Chondrocyte (in vitro differentiated cells): ENCODE data around the gene SLC25A41. TPM values are rescaled to one million over a fixed set of nuclear protein-coding genes. Genes with fewer than 3 reads are reported as not detected.

Source experiments
- DNase-seq: peaks from one replicate; pipeline ENCODE4 v3.0.0; 2021; ENCODE audit warnings: mixed read lengths, low spot score
- H3K27ac Mint-ChIP-seq: one replicate; pipeline ENCODE4 v1.8.0; 2021; ENCODE audit warnings: mild to moderate bottlenecking, moderate library complexity, mixed read lengths; ENCODE audit not compliant: unreplicated experiment
- H3K27me3 Mint-ChIP-seq: 2 replicates; pipeline ENCODE4 v1.8.0; 2021; ENCODE audit warnings: low read depth, mixed read lengths
- H3K36me3 Mint-ChIP-seq: 2 replicates; pipeline ENCODE4 v1.8.0; 2021; ENCODE audit warnings: low read depth, mixed read lengths
- H3K4me1 Mint-ChIP-seq: 2 replicates; pipeline ENCODE4 v1.8.0; 2021; ENCODE audit warnings: low read depth, mild to moderate bottlenecking, mixed read lengths
- H3K4me3 Mint-ChIP-seq: one replicate; pipeline ENCODE4 v1.8.0; 2021; ENCODE audit warnings: mild to moderate bottlenecking, moderate library complexity, mixed read lengths; ENCODE audit not compliant: unreplicated experiment
- H3K9me3 Mint-ChIP-seq: 2 replicates; pipeline ENCODE4 v1.8.0; 2021; ENCODE audit warnings: low read depth, mixed read lengths
- total RNA-seq: library from RNA; stranded (reverse); gene quantifications from 3 replicates; pipeline ENCODE4 v1.2.1, GENCODE V29; 2021
- TF ChIP-seq, protein P1 (sequence below): fragments of 200-600 bp; sonication (generic); IDR thresholded peaks from 2 replicates; pipeline ENCODE4 v1.5.0; 2021; ENCODE audit warnings: antibody characterized with exemption, mild to moderate bottlenecking, moderate library complexity

SLC25A41 gene
- total RNA-seq, 1 donor from 2014 or later = 0.20 TPM

- peaks cover 2% of the 10 kb centered on the region for H3K27me3 Mint-ChIP-seq
- H3K27ac Mint-ChIP-seq = no peak overlapping the region
- H3K36me3 Mint-ChIP-seq = peaks cover 2% of the 10 kb centered on the region
- no peak overlapping the region for H3K4me3 Mint-ChIP-seq
- TF ChIP-seq, protein P1, sequence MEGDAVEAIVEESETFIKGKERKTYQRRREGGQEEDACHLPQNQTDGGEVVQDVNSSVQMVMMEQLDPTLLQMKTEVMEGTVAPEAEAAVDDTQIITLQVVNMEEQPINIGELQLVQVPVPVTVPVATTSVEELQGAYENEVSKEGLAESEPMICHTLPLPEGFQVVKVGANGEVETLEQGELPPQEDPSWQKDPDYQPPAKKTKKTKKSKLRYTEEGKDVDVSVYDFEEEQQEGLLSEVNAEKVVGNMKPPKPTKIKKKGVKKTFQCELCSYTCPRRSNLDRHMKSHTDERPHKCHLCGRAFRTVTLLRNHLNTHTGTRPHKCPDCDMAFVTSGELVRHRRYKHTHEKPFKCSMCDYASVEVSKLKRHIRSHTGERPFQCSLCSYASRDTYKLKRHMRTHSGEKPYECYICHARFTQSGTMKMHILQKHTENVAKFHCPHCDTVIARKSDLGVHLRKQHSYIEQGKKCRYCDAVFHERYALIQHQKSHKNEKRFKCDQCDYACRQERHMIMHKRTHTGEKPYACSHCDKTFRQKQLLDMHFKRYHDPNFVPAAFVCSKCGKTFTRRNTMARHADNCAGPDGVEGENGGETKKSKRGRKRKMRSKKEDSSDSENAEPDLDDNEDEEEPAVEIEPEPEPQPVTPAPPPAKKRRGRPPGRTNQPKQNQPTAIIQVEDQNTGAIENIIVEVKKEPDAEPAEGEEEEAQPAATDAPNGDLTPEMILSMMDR = no peak
- H3K4me1 Mint-ChIP-seq = peaks cover 21% of the 10 kb centered on the region
- no peak for DNase-seq
- no peaks in the 10 kb centered on the region for H3K9me3 Mint-ChIP-seq
Observed at GRCh38 chr19:6427131-6427530, 6.4 kb downstream of the SLC25A41 start.

- no peak for DNase-seq
- TF ChIP-seq, protein P1 = peak; percentile 14
- peaks cover 2% of the 10 kb centered on the region for H3K27me3 Mint-ChIP-seq
- peaks cover 3% of the 10 kb centered on the region for H3K36me3 Mint-ChIP-seq
- no peaks in the 10 kb centered on the region for H3K9me3 Mint-ChIP-seq
- peaks cover 28% of the 10 kb centered on the region for H3K4me1 Mint-ChIP-seq
- H3K27ac Mint-ChIP-seq = peak overlapping the region; percentile 95
- peak overlapping the region; percentile 28 for H3K4me3 Mint-ChIP-seq
Observed at GRCh38 chr19:6425732-6426620, 7.6 kb downstream of the SLC25A41 start.

DNA sequence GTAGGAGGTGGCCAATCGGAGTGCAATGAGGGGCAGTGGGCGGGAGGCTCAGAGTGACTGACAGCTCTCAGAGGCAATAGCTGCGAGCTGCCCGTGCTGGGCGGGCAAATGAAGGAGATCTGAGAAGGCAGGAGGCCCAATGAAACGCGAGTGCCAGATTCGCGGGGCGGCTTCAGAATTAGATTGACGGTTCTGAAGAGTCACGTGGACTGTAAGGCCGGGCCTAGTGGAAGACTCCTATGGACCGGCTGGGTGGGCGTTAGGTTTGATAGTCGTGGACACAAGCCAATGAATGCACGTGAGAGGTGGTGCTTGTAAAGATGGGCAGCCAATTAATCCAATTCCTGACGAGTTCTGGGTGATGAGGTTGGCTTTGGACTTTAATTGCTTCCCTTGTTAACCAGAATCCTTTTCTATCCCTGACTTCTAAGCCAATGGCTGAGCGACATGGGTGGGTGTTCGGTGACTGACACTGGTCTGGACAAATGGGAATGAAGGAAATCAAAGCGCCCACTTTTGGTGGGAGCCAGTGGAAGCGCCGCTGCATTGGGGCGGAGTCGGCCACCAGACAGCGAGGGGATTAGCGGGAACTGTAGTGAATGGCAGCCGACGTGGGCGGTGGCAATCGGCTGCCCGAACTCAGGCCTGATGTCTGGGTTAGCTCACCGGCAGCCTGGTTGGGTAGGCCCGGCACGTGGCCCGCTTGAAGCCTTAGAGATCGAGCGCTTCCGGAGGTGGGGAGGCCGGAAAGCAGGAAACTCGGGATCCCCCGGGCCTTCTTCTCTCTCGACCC, 8.4 kb downstream of the SLC25A41 start:
- Mint-ChIP-seq H3K4me1 (peaks cover 28% of the 10 kb centered on the region), H3K36me3 (peaks cover 3% of the 10 kb centered on the region), H3K4me3 (peak overlapping the region; percentile 65), H3K27ac (peak overlapping the region; percentile 95), H3K27me3 (peaks cover 1% of the 10 kb centered on the region), H3K9me3 (no peaks in the 10 kb centered on the region)
- TF ChIP-seq, protein P1 = peak; percentile 2
- peak; percentile 100 for DNase-seq

DNA sequence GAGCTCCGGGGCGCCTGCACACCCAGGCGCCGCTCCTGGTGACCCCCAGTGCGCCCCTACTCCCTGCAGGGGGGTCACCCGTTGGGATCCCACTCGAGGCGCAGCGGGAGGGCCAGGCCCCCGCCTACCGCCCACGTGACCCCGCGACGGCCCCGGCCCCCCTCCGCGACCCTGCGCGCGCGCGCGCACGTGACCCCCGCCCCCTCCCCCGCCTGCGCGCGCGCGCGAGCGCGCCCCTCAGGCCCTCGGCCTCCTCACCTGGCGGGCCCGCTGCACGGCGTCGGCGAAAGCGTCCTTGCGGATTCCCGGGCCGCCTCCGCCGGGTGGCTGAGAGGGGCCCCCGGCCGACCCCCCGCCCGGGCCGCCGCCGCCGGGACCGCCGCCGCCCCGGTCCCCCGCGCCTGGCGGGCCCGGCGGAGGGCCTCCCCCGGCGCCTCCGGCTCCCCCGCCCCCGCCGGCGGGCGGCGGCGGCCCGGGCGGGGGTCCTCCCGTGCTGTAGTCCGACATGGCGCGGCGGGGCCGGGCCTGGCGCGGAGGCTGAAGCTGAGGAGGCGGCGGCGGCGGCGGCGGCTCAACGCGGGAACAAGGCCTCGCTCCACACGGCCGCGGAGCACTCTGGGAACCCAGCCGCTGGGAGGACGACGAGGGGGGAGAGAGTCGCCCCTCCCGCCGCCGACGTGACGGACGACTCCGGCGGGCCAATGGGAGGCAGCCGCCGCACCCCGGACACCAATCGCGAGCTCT, 9.2 kb downstream of the SLC25A41 start, which contains the start of gene KHSRP:
Gene KHSRP (minus strand): TSS at position 617 of the 744 bp plus-strand sequence. CDS start 110 bp downstream, at position 507.
- Mint-ChIP-seq H3K36me3 (peaks cover 6% of the 10 kb centered on the region), H3K9me3 (no peaks in the 10 kb centered on the region), H3K27ac (peak within 1 kb of the TSS; percentile 95), H3K4me3 (peak within 1 kb of the TSS; percentile 85), H3K4me1 (peaks cover 28% of the 10 kb centered on the region), H3K27me3 (no peaks in the 10 kb centered on the region)
- no peak for DNase-seq
- TF ChIP-seq, protein P1 = no peak
